ENCODE data around the gene ERV3-1. TPM values are rescaled to one million over a fixed set of nuclear protein-coding genes. Genes with fewer than 3 reads are reported as not detected.

Gene ERV3-1
- total and polyA plus RNA-seq, 2 experiments from 2014 or later, result 15.3 to 26.8 TPM

DNA sequence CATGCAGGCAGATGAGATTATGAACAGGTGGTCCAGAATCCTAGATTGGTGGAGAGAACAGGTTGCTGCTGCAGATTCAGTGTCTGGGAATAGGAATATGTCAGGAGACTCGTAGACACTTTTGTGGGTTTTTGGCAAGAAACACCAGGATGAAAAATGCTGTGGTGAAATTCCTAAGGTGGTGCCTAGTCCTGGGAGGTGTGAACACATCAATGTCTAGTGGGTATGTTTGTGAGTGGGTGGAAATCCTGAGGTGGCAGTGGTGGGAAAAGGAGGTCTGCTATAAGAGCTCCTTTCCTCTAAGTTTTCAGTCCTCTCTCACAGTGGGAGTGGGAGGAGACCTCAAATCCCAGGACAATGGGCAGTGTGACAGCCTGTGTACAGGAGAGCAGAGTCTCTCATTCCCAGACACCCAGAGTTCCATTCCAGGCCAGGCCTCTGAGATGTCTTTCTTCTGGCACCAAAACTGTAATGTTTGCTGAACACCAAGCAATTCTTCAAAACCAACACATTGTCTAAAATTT, 5.1 kb downstream of the ERV3-1 start (continued):
- TF ChIP-seq, protein P1, sequence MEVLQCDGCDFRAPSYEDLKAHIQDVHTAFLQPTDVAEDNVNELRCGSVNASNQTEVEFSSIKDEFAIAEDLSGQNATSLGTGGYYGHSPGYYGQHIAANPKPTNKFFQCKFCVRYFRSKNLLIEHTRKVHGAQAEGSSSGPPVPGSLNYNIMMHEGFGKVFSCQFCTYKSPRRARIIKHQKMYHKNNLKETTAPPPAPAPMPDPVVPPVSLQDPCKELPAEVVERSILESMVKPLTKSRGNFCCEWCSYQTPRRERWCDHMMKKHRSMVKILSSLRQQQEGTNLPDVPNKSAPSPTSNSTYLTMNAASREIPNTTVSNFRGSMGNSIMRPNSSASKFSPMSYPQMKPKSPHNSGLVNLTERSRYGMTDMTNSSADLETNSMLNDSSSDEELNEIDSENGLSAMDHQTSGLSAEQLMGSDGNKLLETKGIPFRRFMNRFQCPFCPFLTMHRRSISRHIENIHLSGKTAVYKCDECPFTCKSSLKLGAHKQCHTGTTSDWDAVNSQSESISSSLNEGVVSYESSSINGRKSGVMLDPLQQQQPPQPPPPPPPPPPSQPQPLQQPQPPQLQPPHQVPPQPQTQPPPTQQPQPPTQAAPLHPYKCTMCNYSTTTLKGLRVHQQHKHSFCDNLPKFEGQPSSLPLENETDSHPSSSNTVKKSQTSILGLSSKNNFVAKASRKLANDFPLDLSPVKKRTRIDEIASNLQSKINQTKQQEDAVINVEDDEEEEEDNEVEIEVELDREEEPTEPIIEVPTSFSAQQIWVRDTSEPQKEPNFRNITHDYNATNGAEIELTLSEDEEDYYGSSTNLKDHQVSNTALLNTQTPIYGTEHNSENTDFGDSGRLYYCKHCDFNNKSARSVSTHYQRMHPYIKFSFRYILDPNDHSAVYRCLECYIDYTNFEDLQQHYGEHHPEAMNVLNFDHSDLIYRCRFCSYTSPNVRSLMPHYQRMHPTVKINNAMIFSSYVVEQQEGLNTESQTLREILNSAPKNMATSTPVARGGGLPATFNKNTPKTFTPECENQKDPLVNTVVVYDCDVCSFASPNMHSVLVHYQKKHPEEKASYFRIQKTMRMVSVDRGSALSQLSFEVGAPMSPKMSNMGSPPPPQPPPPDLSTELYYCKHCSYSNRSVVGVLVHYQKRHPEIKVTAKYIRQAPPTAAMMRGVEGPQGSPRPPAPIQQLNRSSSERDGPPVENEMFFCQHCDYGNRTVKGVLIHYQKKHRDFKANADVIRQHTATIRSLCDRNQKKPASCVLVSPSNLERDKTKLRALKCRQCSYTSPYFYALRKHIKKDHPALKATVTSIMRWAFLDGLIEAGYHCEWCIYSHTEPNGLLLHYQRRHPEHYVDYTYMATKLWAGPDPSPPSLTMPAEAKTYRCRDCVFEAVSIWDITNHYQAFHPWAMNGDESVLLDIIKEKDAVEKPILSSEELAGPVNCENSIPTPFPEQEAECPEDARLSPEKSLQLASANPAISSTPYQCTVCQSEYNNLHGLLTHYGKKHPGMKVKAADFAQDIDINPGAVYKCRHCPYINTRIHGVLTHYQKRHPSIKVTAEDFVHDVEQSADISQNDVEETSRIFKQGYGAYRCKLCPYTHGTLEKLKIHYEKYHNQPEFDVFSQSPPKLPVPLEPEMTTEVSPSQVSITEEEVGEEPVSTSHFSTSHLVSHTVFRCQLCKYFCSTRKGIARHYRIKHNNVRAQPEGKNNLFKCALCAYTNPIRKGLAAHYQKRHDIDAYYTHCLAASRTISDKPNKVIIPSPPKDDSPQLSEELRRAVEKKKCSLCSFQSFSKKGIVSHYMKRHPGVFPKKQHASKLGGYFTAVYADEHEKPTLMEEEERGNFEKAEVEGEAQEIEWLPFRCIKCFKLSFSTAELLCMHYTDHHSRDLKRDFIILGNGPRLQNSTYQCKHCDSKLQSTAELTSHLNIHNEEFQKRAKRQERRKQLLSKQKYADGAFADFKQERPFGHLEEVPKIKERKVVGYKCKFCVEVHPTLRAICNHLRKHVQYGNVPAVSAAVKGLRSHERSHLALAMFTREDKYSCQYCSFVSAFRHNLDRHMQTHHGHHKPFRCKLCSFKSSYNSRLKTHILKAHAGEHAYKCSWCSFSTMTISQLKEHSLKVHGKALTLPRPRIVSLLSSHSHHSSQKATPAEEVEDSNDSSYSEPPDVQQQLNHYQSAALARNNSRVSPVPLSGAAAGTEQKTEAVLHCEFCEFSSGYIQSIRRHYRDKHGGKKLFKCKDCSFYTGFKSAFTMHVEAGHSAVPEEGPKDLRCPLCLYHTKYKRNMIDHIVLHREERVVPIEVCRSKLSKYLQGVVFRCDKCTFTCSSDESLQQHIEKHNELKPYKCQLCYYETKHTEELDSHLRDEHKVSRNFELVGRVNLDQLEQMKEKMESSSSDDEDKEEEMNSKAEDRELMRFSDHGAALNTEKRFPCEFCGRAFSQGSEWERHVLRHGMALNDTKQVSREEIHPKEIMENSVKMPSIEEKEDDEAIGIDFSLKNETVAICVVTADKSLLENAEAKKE (CRISPR knock-in tag; IDR thresholded peaks at IDR 0.05), result no peak

DNA sequence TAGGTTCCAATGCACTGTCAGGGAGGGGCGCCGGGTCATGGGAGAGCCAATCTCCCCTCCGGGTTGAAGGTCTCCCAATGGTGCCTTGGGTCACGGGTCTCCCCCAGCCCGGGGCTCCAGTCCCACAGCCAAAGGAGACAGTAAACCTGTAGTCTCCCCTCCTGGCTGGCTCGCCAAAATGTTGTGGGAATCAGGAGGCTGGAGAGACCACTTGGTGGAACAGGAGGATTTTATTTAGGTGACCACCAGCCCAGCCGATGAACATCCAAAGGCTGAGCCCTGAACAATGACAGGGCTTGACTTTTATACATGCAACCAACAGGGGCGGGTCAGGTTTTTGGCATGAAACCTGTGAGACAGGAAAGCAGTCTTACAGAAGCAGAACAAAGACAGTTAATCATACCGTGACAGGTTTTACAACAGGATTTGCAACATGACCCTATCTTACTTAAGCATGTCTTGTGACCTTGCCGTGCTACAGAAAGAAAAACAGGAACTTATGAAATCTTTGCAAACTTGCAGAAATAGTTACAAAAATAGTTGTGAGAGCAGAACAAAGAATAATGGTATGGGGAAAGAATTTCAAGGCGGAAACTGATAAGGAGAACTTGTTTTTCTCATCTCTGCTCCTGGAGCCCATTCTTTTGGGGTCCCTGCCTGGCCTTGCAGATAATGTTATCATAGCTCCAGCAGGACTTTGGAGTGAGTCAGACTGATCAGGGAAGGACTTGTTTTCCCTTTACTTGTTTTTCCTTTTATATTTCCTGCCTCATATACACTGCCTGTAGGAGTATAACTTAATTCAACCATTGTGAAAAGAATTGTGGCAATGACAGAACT, 7.1 kb downstream of the ERV3-1 start:
- H3K27ac ChIP-seq (ENCODE audit: low read depth), result no peak overlapping the region
- H3K9me3 Mint-ChIP-seq, result peaks cover 71% of the 10 kb centered on the region
- no peak for TF ChIP-seq ZNF331 (CRISPR knock-in tag; IDR thresholded peaks at IDR 0.05; ENCODE audit: low read depth)
- no peak for TF ChIP-seq EZH2 (IDR thresholded peaks at IDR 0.05; ENCODE audit: low read depth, unreplicated experiment)
- TF ChIP-seq CREB1 (CRISPR knock-in tag; IDR thresholded peaks at IDR 0.05; ENCODE audit: low read depth), result no peak
- TF ChIP-seq, protein P2, sequence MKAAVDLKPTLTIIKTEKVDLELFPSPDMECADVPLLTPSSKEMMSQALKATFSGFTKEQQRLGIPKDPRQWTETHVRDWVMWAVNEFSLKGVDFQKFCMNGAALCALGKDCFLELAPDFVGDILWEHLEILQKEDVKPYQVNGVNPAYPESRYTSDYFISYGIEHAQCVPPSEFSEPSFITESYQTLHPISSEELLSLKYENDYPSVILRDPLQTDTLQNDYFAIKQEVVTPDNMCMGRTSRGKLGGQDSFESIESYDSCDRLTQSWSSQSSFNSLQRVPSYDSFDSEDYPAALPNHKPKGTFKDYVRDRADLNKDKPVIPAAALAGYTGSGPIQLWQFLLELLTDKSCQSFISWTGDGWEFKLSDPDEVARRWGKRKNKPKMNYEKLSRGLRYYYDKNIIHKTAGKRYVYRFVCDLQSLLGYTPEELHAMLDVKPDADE (IDR thresholded peaks at IDR 0.05), result no peak
- TF ChIP-seq JUNB (IDR thresholded peaks at IDR 0.05; ENCODE audit: unreplicated experiment), result no peak
- TF ChIP-seq, protein P3, sequence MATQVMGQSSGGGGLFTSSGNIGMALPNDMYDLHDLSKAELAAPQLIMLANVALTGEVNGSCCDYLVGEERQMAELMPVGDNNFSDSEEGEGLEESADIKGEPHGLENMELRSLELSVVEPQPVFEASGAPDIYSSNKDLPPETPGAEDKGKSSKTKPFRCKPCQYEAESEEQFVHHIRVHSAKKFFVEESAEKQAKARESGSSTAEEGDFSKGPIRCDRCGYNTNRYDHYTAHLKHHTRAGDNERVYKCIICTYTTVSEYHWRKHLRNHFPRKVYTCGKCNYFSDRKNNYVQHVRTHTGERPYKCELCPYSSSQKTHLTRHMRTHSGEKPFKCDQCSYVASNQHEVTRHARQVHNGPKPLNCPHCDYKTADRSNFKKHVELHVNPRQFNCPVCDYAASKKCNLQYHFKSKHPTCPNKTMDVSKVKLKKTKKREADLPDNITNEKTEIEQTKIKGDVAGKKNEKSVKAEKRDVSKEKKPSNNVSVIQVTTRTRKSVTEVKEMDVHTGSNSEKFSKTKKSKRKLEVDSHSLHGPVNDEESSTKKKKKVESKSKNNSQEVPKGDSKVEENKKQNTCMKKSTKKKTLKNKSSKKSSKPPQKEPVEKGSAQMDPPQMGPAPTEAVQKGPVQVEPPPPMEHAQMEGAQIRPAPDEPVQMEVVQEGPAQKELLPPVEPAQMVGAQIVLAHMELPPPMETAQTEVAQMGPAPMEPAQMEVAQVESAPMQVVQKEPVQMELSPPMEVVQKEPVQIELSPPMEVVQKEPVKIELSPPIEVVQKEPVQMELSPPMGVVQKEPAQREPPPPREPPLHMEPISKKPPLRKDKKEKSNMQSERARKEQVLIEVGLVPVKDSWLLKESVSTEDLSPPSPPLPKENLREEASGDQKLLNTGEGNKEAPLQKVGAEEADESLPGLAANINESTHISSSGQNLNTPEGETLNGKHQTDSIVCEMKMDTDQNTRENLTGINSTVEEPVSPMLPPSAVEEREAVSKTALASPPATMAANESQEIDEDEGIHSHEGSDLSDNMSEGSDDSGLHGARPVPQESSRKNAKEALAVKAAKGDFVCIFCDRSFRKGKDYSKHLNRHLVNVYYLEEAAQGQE (IDR thresholded peaks at IDR 0.05; ENCODE audit: unreplicated experiment), result no peak
- TF ChIP-seq STAT1 (IDR thresholded peaks at IDR 0.05; ENCODE audit: unreplicated experiment), result no peak

More for the DNA sequence above, 7.1 kb downstream of the ERV3-1 start:
- DNase-seq (ENCODE audit: low spot score) (no peak), ATAC-seq (no peak)
- Histone ChIP-seq H3K4me3 (no peak overlapping the region), H3K27me3 (ENCODE audit: insufficient read depth) (no peaks in the 10 kb centered on the region), H3K36me3 (ENCODE audit: insufficient read depth) (no peaks in the 10 kb centered on the region; the same call in 1 of the 2 replicates), H3K4me2 (0 out of 2 replicates have a peak overlapping the region, but pooled peaks have one; percentile 46), H3K9me2 (ENCODE audit: insufficient read depth) (peaks cover 20% of the 10 kb centered on the region; the same call in 1 of the 2 replicates), H3K4me1 (ENCODE audit: insufficient read depth) (peaks cover 15% of the 10 kb centered on the region), H3F3A (replicated peaks; ENCODE audit: low read depth) (no peaks in the 10 kb centered on the region), H2AFZ (no peak overlapping the region), H3K79me2 (replicated peaks; ENCODE audit: insufficient read depth) (peaks cover 39% of the 10 kb centered on the region), H4K20me1 (replicated peaks; ENCODE audit: insufficient read depth) (no peaks in the 10 kb centered on the region)
- no peak overlapping the region; the same call in 2 of the 3 replicates for H3K4me3 Mint-ChIP-seq
- peaks cover 5% of the 10 kb centered on the region for H3K27me3 Mint-ChIP-seq (ENCODE audit: insufficient read depth, low read depth, poor library complexity)
- H3K4me1 Mint-ChIP-seq, result peaks cover 23% of the 10 kb centered on the region
- H3K27ac Mint-ChIP-seq, result no peak overlapping the region
- peaks cover 87% of the 10 kb centered on the region for H3K36me3 Mint-ChIP-seq (ENCODE audit: low read depth)

Measured in GM23338 (cell line).